ENCODE results near the gene SERINC3.

Gene SERINC3

DNA sequence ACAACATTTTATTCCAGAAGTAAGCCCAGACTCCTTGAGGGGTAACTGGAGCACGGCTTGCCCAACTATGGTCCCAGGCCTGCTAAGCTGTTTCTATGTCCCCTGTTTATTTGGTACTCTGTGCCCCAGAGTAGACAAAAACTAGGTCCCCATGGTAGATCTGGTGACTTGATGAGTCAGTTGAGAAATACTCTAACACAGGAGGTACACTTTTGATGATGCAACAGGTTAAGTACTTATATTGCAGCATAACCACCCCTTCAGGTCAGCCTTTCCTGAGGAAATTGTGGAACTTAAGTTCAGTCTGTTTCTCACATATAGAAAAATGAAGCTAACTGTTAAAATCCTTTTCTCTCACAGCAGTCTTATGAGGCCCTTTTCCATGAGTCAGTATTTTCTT, 26.6 kb downstream of the SERINC3 start:
- H3K4me1 ChIP-seq (ENCODE audit: control insufficient read depth, insufficient read depth, low read length), result no peaks in the 10 kb centered on the region
- peaks cover 54 to 67% of the 10 kb centered on the region in 2 donors for H3K36me3 ChIP-seq (ENCODE audit: control insufficient read depth in 2 of 2, insufficient read depth in 2 of 2, low read length in 2 of 2)
- no peak overlapping the region for H3K27ac ChIP-seq (ENCODE audit: low read length)
- no peaks in the 10 kb centered on the region for H3K9me3 ChIP-seq (ENCODE audit: control insufficient read depth in 2 of 2, low read length in 2 of 2)
- H3K9ac ChIP-seq (ENCODE audit: low read length in 2 of 2), result no peak overlapping the region
- no peak overlapping the region for H3K4me3 ChIP-seq (ENCODE audit: low read length in 2 of 2)
- H3K27me3 ChIP-seq (ENCODE audit: control insufficient read depth in 1 of 2, insufficient read depth in 2 of 2, low read length in 2 of 2), result no peaks in the 10 kb centered on the region

DNA sequence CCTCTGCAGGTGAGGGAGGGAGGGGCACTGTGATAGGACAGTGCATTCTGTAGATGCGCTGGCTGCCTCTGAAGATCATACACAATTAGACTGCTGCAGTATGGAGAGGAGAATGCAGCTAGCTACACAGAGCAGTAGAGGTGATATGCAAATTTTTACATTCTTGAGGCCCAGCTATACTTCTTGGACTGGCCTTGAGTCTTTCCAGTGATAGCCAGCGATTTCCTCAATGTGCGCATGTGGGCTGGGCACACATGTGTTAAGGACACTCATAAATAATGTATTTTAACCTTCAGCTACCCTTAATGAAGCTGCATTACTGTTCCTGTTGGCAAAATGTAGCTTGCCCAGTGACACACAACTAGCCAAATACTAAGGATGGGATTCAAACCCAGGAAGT, 27.2 kb downstream of the SERINC3 start:
- Histone ChIP-seq H3K27me3 (ENCODE audit: control insufficient read depth in 1 of 2, insufficient read depth in 2 of 2, low read length in 2 of 2) (no peaks in the 10 kb centered on the region), H3K27ac (ENCODE audit: low read length) (no peak overlapping the region), H3K4me1 (ENCODE audit: control insufficient read depth, insufficient read depth, low read length) (no peaks in the 10 kb centered on the region), H3K9me3 (ENCODE audit: control insufficient read depth in 2 of 2, low read length in 2 of 2) (no peaks in the 10 kb centered on the region), H3K9ac (ENCODE audit: low read length in 2 of 2) (no peak overlapping the region), H3K4me3 (ENCODE audit: low read length in 2 of 2) (no peak overlapping the region), H3K36me3 (ENCODE audit: control insufficient read depth in 2 of 2, insufficient read depth in 2 of 2, low read length in 2 of 2) (peaks cover 56 to 63% of the 10 kb centered on the region in 2 donors)

DNA sequence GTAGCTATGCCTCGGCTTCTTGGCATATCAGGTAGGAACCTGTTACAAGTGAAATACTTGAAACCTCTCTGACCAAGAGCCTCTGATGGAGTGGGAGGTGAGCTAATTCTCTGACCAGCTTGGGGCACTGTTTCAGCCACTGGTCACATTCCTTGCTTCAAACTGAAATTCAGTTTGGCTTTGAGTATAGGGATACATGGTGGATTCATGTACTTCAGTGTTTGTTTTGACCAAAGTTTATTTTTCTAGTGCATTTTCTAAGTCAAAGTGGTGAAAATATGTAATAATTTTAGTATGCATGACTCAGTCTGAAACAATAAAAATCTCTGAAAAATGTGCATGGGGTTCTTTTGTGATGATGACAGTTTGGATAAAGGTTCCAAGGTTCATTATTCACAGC, 27.6 kb downstream of the SERINC3 start:
- H3K36me3 ChIP-seq (ENCODE audit: control insufficient read depth in 2 of 2, insufficient read depth in 2 of 2, low read length in 2 of 2), result peaks cover 60 to 63% of the 10 kb centered on the region in 2 donors
- H3K27ac ChIP-seq (ENCODE audit: low read length), result no peak overlapping the region
- H3K27me3 ChIP-seq (ENCODE audit: control insufficient read depth in 1 of 2, insufficient read depth in 2 of 2, low read length in 2 of 2), result no peaks in the 10 kb centered on the region
- H3K9ac ChIP-seq (ENCODE audit: low read length in 2 of 2), result no peak overlapping the region
- no peaks in the 10 kb centered on the region for H3K9me3 ChIP-seq (ENCODE audit: control insufficient read depth in 2 of 2, low read length in 2 of 2)
- no peaks in the 10 kb centered on the region for H3K4me1 ChIP-seq (ENCODE audit: control insufficient read depth, insufficient read depth, low read length)
- no peak overlapping the region for H3K4me3 ChIP-seq (ENCODE audit: low read length in 2 of 2)

DNA sequence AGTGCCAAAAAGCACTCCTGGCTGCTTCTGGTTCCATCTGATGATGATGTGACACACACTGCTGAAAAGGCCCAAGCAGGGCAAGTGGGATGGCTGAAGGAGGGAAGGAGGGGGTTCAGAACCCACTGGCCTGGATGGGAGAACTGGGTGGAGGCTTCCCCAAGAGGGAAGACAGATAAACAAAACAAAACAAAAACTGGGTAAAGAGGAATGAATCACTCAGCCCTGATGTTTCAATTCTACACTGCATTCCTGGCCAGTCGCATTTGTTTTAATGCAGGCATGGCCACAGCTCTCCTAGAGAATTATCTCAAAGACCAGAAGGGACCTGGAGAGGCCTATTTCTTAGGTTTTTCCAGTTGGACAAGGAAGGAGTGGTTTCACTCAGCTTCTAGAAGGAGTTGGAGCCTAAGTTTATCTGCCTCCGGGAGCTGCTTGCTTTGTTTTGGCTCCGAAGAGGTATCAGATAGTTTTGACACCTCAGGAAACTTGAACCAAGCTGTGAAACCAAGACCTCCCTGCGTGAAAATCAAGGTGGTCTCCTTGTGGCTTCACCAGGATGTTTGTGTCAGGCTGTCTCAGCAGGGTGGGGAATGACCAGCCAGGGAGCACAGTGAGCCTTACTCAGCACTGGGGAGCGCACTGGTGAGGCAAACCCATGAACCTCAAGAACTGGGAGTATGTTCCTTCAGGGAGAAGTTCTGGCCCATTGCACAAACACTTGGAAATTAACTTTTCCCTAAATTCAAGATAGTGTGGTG, 30.1 kb downstream of the SERINC3 start:
- Histone ChIP-seq H3K9me3 (ENCODE audit: control insufficient read depth in 2 of 2, low read length in 2 of 2) (no peaks in the 10 kb centered on the region), H3K4me3 (ENCODE audit: low read length in 2 of 2) (no peak overlapping the region), H3K4me1 (ENCODE audit: control insufficient read depth, insufficient read depth, low read length) (no peaks in the 10 kb centered on the region), H3K27ac (ENCODE audit: low read length) (peak overlapping the region; percentile 31), H3K9ac (ENCODE audit: low read length in 2 of 2) (no peak overlapping the region), H3K36me3 (ENCODE audit: control insufficient read depth in 2 of 2, insufficient read depth in 2 of 2, low read length in 2 of 2) (peaks cover 53 to 61% of the 10 kb centered on the region in 2 donors), H3K27me3 (ENCODE audit: control insufficient read depth in 1 of 2, insufficient read depth in 2 of 2, low read length in 2 of 2) (no peaks in the 10 kb centered on the region)

DNA sequence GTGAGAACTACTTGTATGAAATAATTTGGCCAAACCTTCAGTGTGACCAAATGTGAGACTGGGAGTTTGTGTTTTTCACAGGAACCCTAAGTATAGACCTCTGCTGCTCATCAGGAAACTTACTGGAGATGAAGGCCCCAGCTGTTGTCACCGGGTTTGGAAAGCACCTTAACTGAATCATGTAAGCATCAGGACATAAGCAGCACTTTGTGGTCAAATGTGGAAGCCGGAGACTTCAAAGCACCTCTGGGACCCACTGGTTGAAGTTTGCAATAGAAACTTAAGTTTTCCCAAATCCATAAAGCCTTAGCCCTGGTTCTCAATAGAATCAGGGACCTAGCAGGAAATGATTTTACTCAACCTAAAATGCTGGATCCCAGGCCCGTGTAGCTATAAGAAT, 31.9 kb downstream of the SERINC3 start:
- Histone ChIP-seq H3K36me3 (ENCODE audit: control insufficient read depth in 2 of 2, insufficient read depth in 2 of 2, low read length in 2 of 2) (peaks cover 39 to 48% of the 10 kb centered on the region in 2 donors), H3K4me1 (ENCODE audit: control insufficient read depth, insufficient read depth, low read length) (no peaks in the 10 kb centered on the region), H3K27ac (ENCODE audit: low read length) (no peak overlapping the region), H3K9ac (ENCODE audit: low read length in 2 of 2) (no peak overlapping the region), H3K4me3 (ENCODE audit: low read length in 2 of 2) (no peak overlapping the region), H3K27me3 (ENCODE audit: control insufficient read depth in 1 of 2, insufficient read depth in 2 of 2, low read length in 2 of 2) (no peaks in the 10 kb centered on the region), H3K9me3 (ENCODE audit: control insufficient read depth in 2 of 2, low read length in 2 of 2) (no peaks in the 10 kb centered on the region)

DNA sequence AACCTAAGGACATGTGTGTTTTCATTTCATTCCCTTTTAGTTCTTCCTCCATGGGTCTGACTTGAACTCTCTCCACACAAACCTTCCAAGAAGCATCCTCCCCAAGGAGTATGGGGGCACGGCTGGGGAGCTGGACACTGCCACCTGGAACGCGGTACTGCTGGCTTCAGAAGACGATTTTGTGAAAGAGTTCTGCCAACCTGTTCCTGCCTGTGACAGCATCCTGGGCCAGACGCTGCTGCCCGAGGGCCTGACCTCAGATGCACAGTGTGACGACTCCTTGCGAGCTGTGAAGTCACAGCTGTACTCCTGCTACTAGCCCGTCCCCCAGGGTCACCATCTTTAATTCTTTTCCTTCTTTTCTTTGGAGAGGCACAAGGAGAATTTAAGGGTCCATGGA, 32.6 kb downstream of the SERINC3 start:
- Histone ChIP-seq H3K4me1 (ENCODE audit: control insufficient read depth, insufficient read depth, low read length) (no peaks in the 10 kb centered on the region), H3K27ac (ENCODE audit: low read length) (no peak overlapping the region), H3K9ac (ENCODE audit: low read length in 2 of 2) (no peak overlapping the region), H3K9me3 (ENCODE audit: control insufficient read depth in 2 of 2, low read length in 2 of 2) (no peaks in the 10 kb centered on the region), H3K4me3 (ENCODE audit: low read length in 2 of 2) (no peak overlapping the region), H3K36me3 (ENCODE audit: control insufficient read depth in 2 of 2, insufficient read depth in 2 of 2, low read length in 2 of 2) (peaks cover 35 to 43% of the 10 kb centered on the region in 2 donors), H3K27me3 (ENCODE audit: control insufficient read depth in 1 of 2, insufficient read depth in 2 of 2, low read length in 2 of 2) (no peaks in the 10 kb centered on the region)

DNA sequence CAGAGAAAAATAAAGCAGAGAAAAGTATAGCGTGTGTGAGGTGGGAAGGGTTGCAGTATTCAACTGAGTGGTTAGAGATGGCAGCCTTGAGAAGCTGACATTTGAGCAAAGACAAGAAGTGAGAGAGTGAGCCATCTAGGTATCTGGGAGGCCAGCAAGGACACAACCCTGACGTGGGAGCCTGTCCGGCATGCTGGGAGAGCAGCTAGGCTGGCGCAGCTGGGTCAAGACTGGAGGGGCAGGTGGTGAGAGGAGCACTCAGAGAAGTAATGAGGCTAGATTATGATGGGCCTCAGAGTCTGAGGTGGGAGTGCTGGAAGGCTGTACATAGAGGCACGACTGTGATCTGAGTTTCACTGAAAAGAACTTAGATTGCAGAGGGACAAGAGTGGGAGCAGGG, 33.3 kb downstream of the SERINC3 start:
- H3K36me3 ChIP-seq (ENCODE audit: control insufficient read depth in 2 of 2, insufficient read depth in 2 of 2, low read length in 2 of 2), result peaks cover 35 to 44% of the 10 kb centered on the region in 2 donors
- H3K4me1 ChIP-seq (ENCODE audit: control insufficient read depth, insufficient read depth, low read length), result no peaks in the 10 kb centered on the region
- H3K9me3 ChIP-seq (ENCODE audit: control insufficient read depth in 2 of 2, low read length in 2 of 2), result no peaks in the 10 kb centered on the region

DNA sequence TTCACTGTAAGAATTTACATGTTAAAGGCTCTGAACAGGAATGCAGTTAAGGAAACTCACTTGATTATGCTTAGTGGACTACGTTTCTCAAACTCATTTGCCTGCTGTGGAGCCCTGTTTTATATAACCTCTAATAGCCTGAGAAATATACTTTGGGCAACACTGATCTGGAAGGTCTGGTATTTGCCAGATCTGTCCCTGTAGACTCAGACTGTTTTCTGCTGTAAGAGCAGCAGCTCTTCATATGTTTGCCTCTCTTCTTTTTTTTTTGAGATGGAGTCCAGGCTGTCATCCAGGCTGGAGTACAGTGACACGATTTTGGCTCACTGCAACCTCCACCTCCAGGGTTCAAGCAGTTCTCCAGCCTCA, 36.1 kb downstream of the SERINC3 start:
- H3K9me3 ChIP-seq (ENCODE audit: control insufficient read depth in 2 of 2, low read length in 2 of 2), result no peaks in the 10 kb centered on the region
- no peak overlapping the region for H3K27ac ChIP-seq (ENCODE audit: low read length)
- H3K27me3 ChIP-seq (ENCODE audit: control insufficient read depth in 1 of 2, insufficient read depth in 2 of 2, low read length in 2 of 2), result no peaks in the 10 kb centered on the region
- no peak overlapping the region for H3K9ac ChIP-seq (ENCODE audit: low read length in 2 of 2)
- no peak overlapping the region for H3K4me3 ChIP-seq (ENCODE audit: low read length in 2 of 2)
- peaks cover 36 to 48% of the 10 kb centered on the region in 2 donors for H3K36me3 ChIP-seq (ENCODE audit: control insufficient read depth in 2 of 2, insufficient read depth in 2 of 2, low read length in 2 of 2)
- H3K4me1 ChIP-seq (ENCODE audit: control insufficient read depth, insufficient read depth, low read length), result no peaks in the 10 kb centered on the region

More for the DNA sequence above, 33.3 kb downstream of the SERINC3 start:
- H3K27me3 ChIP-seq (ENCODE audit: control insufficient read depth in 1 of 2, insufficient read depth in 2 of 2, low read length in 2 of 2), result no peaks in the 10 kb centered on the region
- H3K9ac ChIP-seq (ENCODE audit: low read length in 2 of 2), result peak overlapping the region in 1 of 2 donors; percentile 47
- no peak overlapping the region for H3K27ac ChIP-seq (ENCODE audit: low read length)
- no peak overlapping the region for H3K4me3 ChIP-seq (ENCODE audit: low read length in 2 of 2)

DNA sequence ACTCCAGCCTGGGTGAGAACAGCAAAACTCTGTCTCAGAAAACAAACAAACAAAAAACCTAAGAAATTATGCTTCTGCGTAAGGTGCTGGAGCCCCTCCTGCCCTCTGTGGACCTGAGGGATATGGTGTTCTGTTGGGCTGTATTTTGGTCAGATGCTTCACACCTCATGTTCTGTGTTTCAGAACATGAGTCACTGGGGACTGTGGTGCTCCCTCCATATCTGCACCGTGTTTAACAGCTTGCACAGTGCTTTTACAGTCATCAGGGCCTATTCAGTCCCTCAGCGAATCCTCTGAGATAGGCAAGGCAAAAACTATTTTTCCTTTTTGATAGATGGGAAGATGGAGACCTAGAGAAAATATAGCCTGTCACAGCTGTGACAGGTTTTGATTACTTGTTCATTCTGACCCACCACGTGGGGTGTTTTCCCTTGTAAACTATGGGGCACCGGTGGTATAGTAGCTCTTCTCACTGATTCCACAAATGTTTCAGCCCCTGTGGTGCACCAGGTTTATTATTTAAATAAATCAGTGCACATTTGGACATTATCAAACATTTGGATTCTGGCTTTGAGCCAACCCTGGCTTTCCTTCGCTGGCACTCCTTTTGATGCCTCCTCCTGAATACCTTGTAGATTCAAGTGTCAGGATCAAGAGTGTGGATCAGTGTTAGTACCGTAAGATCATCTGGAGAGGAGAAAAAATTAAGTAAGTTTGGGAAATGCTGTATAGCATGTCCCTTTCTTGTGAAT, 36.6 kb downstream of the SERINC3 start:
- H3K4me1 ChIP-seq (ENCODE audit: control insufficient read depth, insufficient read depth, low read length), result no peaks in the 10 kb centered on the region
- H3K9me3 ChIP-seq (ENCODE audit: control insufficient read depth in 2 of 2, low read length in 2 of 2), result no peaks in the 10 kb centered on the region
- peaks cover 37 to 49% of the 10 kb centered on the region in 2 donors for H3K36me3 ChIP-seq (ENCODE audit: control insufficient read depth in 2 of 2, insufficient read depth in 2 of 2, low read length in 2 of 2)
- no peaks in the 10 kb centered on the region for H3K27me3 ChIP-seq (ENCODE audit: control insufficient read depth in 1 of 2, insufficient read depth in 2 of 2, low read length in 2 of 2)
- no peak overlapping the region for H3K9ac ChIP-seq (ENCODE audit: low read length in 2 of 2)
- H3K27ac ChIP-seq (ENCODE audit: low read length), result no peak overlapping the region
- H3K4me3 ChIP-seq (ENCODE audit: low read length in 2 of 2), result no peak overlapping the region

DNA sequence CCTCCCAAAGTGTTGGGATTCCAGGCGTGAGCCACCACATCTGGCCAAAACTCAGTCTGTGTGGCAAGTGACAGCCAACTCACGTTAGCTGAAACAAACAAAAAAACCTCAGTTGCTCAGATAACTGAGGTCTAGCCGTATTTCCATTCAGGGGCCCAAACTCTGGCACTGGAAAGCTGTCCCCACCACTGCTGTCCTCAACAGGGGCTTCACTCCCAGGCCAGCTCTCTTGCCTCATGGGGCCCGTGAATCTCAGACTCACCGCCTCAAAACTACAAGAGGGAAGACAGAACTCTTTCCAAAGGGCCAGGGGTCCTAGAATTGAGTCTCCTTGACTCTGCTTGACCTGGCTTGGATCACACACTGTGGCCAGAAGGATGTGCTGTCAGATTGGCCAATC, 38.8 kb downstream of the SERINC3 start:
- no peak overlapping the region for H3K27ac ChIP-seq (ENCODE audit: low read length)
- H3K4me3 ChIP-seq (ENCODE audit: low read length in 2 of 2), result no peak overlapping the region
- peaks cover 32 to 34% of the 10 kb centered on the region in 2 donors for H3K36me3 ChIP-seq (ENCODE audit: control insufficient read depth in 2 of 2, insufficient read depth in 2 of 2, low read length in 2 of 2)
- H3K4me1 ChIP-seq (ENCODE audit: control insufficient read depth, insufficient read depth, low read length), result no peaks in the 10 kb centered on the region
- no peaks in the 10 kb centered on the region for H3K9me3 ChIP-seq (ENCODE audit: control insufficient read depth in 2 of 2, low read length in 2 of 2)
- H3K9ac ChIP-seq (ENCODE audit: low read length in 2 of 2), result no peak overlapping the region
- H3K27me3 ChIP-seq (ENCODE audit: control insufficient read depth in 1 of 2, insufficient read depth in 2 of 2, low read length in 2 of 2), result no peaks in the 10 kb centered on the region
